Omental fat pad (tissue), 4 donors: Measurements from ENCODE around the gene NHSL2. TPM values are rescaled to one million over a fixed set of nuclear protein-coding genes. Genes with fewer than 3 reads are reported as not detected.
"Not testable (repeated sequence)": the region's sequence is repeated elsewhere in the genome, so short reads cannot be mapped to it uniquely, and the experiment has no call there.

Source experiments
- ATAC-seq: fragments of 150-250 bp; one replicate; pipeline ENCODE4 v1.9.1; 2016; ENCODE audit warnings: mild to moderate bottlenecking, moderate library complexity; ENCODE audit not compliant: low FRiP score
- DNase-seq: peaks from one replicate; pipeline ENCODE4 v3.0.0-alpha.2; 2019; ENCODE audit warnings: low spot score
- total RNA-seq, 4 donors: library from RNA; depleted of rRNA; stranded (reverse); fragments of >200 nt; gene quantifications; one replicate each; pipeline ENCODE4 v1.1.0, GENCODE V29; 2016
- TF ChIP-seq, protein P1 (sequence below), 3 donors: fragments of 450-650 bp; IDR thresholded peaks; one replicate each; pipeline ENCODE4 v1.5.1; 2016 to 2017; ENCODE audit warnings: antibody characterized with exemption in 3 of 3, mild to moderate bottlenecking in 3 of 3, moderate library complexity in 2 of 3

Gene NHSL2
- total RNA-seq, 4 donors from 2014 or later, result 12.8 to 20.2 (median 14.0) TPM

DNA sequence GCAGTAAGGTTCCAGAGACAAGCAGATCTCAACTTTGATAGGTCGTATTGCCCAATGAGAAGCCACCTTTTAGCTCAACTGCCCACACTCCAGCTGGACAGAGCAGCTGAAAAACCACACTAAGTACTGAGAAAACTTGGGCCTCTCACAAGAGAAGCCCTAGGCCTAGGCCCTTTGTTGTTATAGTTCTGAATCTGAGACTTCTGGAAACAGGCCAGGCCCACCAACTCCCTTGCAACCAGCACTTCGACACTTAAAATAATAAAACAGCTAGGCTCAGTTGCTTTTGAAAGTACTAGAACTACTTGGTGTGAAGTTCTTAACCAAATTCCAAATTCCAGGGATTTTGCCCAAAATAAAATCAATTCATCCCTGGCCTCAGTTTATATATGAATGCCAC is 234.5 kb downstream of the NHSL2 start:
- TF ChIP-seq, protein P1, sequence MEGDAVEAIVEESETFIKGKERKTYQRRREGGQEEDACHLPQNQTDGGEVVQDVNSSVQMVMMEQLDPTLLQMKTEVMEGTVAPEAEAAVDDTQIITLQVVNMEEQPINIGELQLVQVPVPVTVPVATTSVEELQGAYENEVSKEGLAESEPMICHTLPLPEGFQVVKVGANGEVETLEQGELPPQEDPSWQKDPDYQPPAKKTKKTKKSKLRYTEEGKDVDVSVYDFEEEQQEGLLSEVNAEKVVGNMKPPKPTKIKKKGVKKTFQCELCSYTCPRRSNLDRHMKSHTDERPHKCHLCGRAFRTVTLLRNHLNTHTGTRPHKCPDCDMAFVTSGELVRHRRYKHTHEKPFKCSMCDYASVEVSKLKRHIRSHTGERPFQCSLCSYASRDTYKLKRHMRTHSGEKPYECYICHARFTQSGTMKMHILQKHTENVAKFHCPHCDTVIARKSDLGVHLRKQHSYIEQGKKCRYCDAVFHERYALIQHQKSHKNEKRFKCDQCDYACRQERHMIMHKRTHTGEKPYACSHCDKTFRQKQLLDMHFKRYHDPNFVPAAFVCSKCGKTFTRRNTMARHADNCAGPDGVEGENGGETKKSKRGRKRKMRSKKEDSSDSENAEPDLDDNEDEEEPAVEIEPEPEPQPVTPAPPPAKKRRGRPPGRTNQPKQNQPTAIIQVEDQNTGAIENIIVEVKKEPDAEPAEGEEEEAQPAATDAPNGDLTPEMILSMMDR (IDR thresholded peaks at IDR 0.05), result no peak
- DNase-seq (no peak), ATAC-seq (no peak)

DNA sequence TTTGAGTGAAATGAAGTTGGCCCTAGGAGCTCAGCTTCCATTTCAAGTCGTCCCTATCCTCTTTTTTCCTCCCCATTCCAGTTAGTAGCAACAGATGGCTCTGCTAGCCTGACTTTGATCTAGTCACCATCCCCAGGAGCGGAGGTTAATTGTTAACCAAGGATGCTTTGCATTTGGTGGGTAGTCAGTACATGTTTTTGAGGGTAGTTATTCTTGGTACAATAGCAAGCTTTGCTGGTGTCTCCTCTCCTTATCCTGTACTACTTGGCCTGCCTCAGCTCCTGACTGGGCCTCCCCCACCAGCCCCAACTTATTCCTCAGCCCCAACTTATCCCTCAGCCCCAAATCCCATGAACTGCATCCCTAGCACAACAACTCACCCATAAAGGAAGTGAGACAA is 235.9 kb downstream of the NHSL2 start:
- no peak for ATAC-seq
- no peak for DNase-seq
- TF ChIP-seq, protein P1 (IDR thresholded peaks at IDR 0.05), result no peak

DNA sequence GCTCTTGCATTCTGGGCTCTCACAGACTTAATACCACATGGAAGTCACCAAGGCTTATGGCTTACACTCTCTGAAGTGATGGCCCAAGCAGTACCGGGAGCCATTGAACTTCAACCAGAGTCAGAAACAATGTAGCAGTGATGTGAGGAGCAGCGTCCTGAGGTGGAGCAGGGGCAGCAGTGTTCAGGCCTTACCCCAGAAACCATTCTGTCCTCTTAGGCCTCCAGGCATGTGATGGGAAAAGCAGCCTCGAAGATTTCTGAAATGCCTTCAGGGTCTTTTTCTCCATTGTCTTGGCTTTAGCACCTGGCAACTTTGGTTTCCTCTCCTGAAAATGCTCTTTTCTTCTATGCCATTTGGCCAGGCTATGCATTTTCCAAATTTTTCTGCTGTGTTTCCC is 248.1 kb downstream of the NHSL2 start:
- ATAC-seq, result no peak
- DNase-seq, result no peak
- TF ChIP-seq, protein P1 (IDR thresholded peaks at IDR 0.05), result no peak

DNA sequence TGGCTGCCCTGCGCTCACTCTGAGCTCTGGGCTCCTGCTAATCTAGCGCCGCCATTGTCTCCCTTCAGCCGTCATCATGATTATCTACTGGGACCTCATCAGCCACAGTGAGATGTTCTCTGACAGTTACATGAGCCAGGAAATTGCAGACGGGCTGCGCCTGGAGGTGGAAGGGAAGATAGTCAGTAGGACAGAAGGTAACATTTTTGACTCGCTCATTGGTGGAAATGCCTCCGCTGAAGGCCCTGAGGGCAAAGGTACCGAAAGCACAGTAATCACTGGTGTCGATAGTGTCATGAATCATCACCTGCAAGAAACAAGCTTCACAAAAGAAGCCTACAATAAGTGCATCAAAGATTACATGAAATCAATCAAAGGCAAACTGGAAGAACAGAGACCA is 249.1 kb downstream of the NHSL2 start:
- DNase-seq (no peak), ATAC-seq (no peak)
- TF ChIP-seq, protein P1 (IDR thresholded peaks at IDR 0.05), result no peak

DNA sequence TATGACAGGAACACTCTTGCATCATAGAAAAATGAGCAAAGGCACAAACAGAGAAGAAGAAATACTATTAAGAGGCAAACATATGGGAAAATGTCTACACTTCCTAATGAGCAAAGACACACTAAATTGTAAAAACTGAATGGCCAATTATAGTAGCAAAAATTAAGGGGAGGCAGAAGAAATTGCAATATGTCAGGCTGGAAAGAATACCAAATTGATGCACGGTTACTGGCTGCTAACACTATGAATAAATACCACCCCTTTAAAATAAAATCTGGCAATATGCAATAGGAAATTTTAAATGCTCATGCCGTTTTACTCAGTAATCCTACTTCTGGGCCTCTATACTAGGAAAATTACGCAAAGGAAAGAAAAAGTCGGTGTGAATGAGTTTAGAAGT is 254.9 kb downstream of the NHSL2 start:
- TF ChIP-seq, protein P1 (IDR thresholded peaks at IDR 0.05), result no peak
- ATAC-seq, result no peak
- no peak for DNase-seq

DNA sequence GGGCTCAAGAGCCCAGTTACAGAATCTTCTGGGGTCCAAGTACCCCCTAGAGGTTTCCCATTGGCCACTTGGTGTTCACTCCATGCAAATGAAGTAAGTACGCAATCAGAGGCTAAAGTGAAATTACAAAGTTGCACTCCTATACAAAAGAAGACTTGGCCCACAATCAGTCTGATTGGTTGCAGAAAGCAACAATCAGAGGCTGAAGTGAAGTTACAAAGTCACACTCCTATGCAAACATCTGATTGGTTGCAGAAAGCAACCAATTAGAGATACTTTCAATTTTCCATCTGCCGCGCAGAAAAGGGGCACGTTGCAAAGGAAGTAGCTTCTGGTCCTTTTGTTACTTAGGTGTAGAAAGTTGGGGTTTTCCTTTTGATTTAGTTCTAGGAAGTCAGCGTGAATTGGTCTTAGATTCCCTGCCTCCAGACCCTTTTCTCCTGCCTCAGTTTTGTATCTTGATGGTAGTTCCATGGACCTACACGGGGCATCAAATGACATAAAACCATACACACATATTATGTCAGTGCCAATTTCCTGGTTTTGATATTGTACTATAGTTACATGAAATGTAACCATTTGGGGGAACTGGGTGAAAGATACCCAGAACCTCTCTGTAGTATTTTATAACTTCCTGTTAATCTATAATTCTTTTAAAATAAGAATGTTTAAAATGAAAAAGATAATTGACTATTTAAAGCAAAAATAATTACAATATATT is 258.5 kb downstream of the NHSL2 start:
- no peak for ATAC-seq
- TF ChIP-seq, protein P1 (IDR thresholded peaks at IDR 0.05), result no peak
- DNase-seq, result no peak

DNA sequence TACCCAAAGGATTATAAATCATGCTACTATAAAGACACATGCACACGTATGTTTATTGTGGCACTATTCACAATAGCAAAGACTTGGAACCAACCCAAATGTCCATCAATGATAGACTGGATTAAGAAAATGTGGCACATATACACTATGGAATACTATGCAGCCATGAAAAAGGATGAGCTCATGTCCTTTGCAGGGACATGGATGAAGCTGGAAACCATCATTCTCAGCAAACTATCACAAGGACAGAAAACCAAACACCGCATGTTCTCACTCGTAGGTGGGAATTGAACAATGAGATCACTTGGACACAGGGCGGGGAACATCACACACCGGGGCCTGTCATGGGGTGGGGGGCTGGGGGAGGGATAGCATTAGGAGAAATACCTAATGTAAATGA is 265.6 kb downstream of the NHSL2 start:
- ATAC-seq, result not testable (repeated sequence)

More for the DNA sequence above, 265.6 kb downstream of the NHSL2 start:
- not testable (repeated sequence) for DNase-seq
